ENCODE measurements around the gene HPS4.
"Not testable (repeated sequence)": the region's sequence is repeated elsewhere in the genome, so short reads cannot be mapped to it uniquely, and the experiment has no call there.

HPS4 gene

GRCh38 chr22:26483439-26484359 is at the start of gene HPS4, which contains the start of gene SRRD:
HPS4 (minus strand) TSS chr22:26483783; CDS start chr22:26481762, 2,021 bp downstream.
SRRD (plus strand) TSS chr22:26483877; CDS start chr22:26483891, 14 bp downstream.
- H3K79me2 ChIP-seq (ENCODE audit: control insufficient read depth, low read length): peaks cover 99% of the 10 kb centered on the region

GRCh38 chr22:26529345-26529744 is 45.8 kb upstream of the HPS4 start:
- no peaks in the 10 kb centered on the region for H3K9me2 ChIP-seq (replicated peaks; ENCODE audit: control insufficient read depth, low read length)
- H3K4me2 ChIP-seq (ENCODE audit: low read length): no peak overlapping the region
- no peak overlapping the region for H3K4me3 ChIP-seq (ENCODE audit: low read length)
- H3K79me2 ChIP-seq (ENCODE audit: control insufficient read depth, low read length): peaks cover 25% of the 10 kb centered on the region
- peaks cover 88% of the 10 kb centered on the region for H3K36me3 ChIP-seq (ENCODE audit: control insufficient read depth, low read length)
- H3K27me3 ChIP-seq (ENCODE audit: control insufficient read depth, low read length): no peaks in the 10 kb centered on the region
- H3K9me3 ChIP-seq (ENCODE audit: control insufficient read depth, insufficient read depth, low read length): no peaks in the 10 kb centered on the region
- TF ChIP-seq CTCF (IDR thresholded peaks at IDR 0.05; ENCODE audit: low read depth, low read length, poor library complexity, severe bottlenecking) (no peak), EZH2phosphoT487 (IDR thresholded peaks at IDR 0.05; ENCODE audit: borderline replicate concordance, low read length) (no peak)
- H4K20me1 ChIP-seq (ENCODE audit: control insufficient read depth, insufficient read depth, low read depth, low read length): no peaks in the 10 kb centered on the region
- peaks cover 100% of the 10 kb centered on the region for H3K4me1 ChIP-seq (ENCODE audit: control insufficient read depth, low read length)
- H3F3A ChIP-seq (ENCODE audit: control insufficient read depth, insufficient read depth): peaks cover 50% of the 10 kb centered on the region
- peak overlapping the region; percentile 86 for H3K27ac ChIP-seq (ENCODE audit: low read depth, low read length)

More at GRCh38 chr22:26483439-26484359, at the start of gene HPS4, which contains the start of gene SRRD:
- Histone ChIP-seq H3K9me3 (ENCODE audit: control insufficient read depth, insufficient read depth, low read length) (no peaks in the 10 kb centered on the region), H3K4me3 (ENCODE audit: low read length) (peak within 1 kb of the TSS; percentile 97), H3K27ac (ENCODE audit: low read depth, low read length) (peak within 1 kb of the TSS; percentile 98), H3K4me2 (ENCODE audit: low read length) (peak within 1 kb of the TSS; percentile 98), H3K4me1 (ENCODE audit: control insufficient read depth, low read length) (peaks cover 86% of the 10 kb centered on the region), H3K27me3 (ENCODE audit: control insufficient read depth, low read length) (no peaks in the 10 kb centered on the region), H3K9me2 (replicated peaks; ENCODE audit: control insufficient read depth, low read length) (no peaks in the 10 kb centered on the region), H4K20me1 (ENCODE audit: control insufficient read depth, insufficient read depth, low read depth, low read length) (no peaks in the 10 kb centered on the region), H3F3A (ENCODE audit: control insufficient read depth, insufficient read depth) (peaks cover 43% of the 10 kb centered on the region), H3K36me3 (ENCODE audit: control insufficient read depth, low read length) (peaks cover 76% of the 10 kb centered on the region)
- no peak for TF ChIP-seq EZH2phosphoT487 (IDR thresholded peaks at IDR 0.05; ENCODE audit: borderline replicate concordance, low read length)
- no peak for TF ChIP-seq CTCF (IDR thresholded peaks at IDR 0.05; ENCODE audit: low read depth, low read length, poor library complexity, severe bottlenecking)

- Histone ChIP-seq H3K4me2 (ENCODE audit: low read length) (peak overlapping the region; percentile 93), H3K79me2 (ENCODE audit: control insufficient read depth, low read length) (peaks cover 25% of the 10 kb centered on the region), H3K36me3 (ENCODE audit: control insufficient read depth, low read length) (peaks cover 91% of the 10 kb centered on the region), H3K27ac (ENCODE audit: low read depth, low read length) (peak overlapping the region; percentile 86), H3F3A (ENCODE audit: control insufficient read depth, insufficient read depth) (peaks cover 47% of the 10 kb centered on the region), H3K4me1 (ENCODE audit: control insufficient read depth, low read length) (peaks cover 100% of the 10 kb centered on the region), H3K4me3 (ENCODE audit: low read length) (peak overlapping the region; percentile 68; the same call in 1 of the 2 replicates)
- H3K9me2 ChIP-seq (replicated peaks; ENCODE audit: control insufficient read depth, low read length); H3K27me3 ChIP-seq (ENCODE audit: control insufficient read depth, low read length); H4K20me1 ChIP-seq (ENCODE audit: control insufficient read depth, insufficient read depth, low read depth, low read length); H3K9me3 ChIP-seq (ENCODE audit: control insufficient read depth, insufficient read depth, low read length): not testable (repeated sequence)
These were observed 44.9 kb upstream of the HPS4 start for GRCh38 chr22:26528518-26528917.
